NCI-H774 (cell line): ENCODE measurements around the gene GPRASP1.

ENCODE experiments used
- DNase-seq: peaks from one replicate; lab custom pipeline; 2025; lab: John Stamatoyannopoulos, UW

Gene GPRASP1

GRCh38 chrX:102696306-102696705 lies 45.0 kb downstream of the GPRASP1 start:
- DNase-seq, result no peak

- DNase-seq, result no peak
These were observed 46.2 kb downstream of the GPRASP1 start for GRCh38 chrX:102697494-102697893.
